Epidermal melanocyte (primary cell): ENCODE data around the gene LRP5.

ENCODE experiments used
- DNase-seq: peaks from one replicate; pipeline ENCODE4 v3.0.0; 2011; ENCODE audit warnings: low spot score; ENCODE audit not compliant: insufficient read length

LRP5 gene

GRCh38 chr11:68345776-68346461, 33.5 kb downstream of the LRP5 start:
- DNase-seq: no peak

DNA sequence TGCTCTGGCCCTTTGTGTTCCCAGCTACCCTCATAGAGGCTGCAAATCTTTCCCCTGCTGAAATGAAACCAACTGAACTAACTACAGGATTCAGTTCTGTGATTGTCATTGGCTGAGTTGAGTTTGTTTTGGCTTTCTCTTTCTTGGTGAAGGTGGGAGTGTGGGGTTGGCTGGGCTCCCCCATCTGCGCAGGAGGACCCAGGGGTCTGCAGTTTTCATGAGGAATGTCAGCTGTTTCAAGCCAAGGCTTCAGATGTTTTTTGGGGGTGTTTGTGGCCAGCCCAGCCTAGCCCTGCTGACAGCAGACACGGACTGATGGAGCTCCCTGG, 34.0 kb downstream of the LRP5 start:
- DNase-seq: no peak

GRCh38 chr11:68347345-68347744, 35.0 kb downstream of the LRP5 start:
- no peak for DNase-seq

DNA sequence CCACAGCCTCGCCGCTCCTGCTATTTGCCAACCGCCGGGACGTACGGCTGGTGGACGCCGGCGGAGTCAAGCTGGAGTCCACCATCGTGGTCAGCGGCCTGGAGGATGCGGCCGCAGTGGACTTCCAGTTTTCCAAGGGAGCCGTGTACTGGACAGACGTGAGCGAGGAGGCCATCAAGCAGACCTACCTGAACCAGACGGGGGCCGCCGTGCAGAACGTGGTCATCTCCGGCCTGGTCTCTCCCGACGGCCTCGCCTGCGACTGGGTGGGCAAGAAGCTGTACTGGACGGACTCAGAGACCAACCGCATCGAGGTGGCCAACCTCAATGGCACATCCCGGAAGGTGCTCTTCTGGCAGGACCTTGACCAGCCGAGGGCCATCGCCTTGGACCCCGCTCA, 35.5 kb downstream of the LRP5 start:
- DNase-seq: no peak

- DNase-seq: no peak
These were observed 37.3 kb downstream of the LRP5 start for GRCh38 chr11:68349461-68350249.

DNA sequence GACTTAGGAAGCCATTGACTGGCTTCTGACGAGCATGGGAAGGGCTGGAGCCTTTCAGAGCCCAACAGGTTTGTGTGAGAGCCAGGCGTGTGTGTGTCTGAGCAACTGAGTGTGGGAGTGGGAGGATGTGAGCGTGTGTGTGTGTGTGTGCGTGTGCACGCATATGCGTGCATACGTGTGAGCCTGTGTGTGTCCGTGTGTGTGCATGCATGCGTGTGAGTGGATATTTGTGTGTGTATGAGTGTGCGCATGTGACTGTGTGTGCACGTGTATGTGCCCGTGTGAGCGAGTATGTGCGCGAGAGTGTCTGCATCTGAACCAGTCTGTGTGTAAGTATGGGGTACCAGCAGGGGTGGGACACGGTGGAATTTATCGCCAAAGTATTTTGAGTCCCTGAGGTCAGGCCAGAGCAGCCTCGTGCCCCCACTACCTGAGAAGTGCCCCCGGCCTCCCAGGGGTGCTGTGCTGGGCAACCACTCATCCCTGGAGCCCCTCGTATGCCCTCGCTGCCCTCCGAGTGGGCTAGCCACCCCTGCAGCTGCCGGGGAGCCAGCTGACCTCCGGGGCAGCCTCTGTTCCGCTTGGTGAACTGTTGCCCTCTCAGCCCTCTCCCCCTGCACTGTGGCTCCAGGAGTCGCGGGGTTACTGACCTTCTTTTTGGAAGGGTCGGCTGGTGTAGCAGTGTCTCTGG, 38.5 kb downstream of the LRP5 start:
- DNase-seq: no peak

DNA sequence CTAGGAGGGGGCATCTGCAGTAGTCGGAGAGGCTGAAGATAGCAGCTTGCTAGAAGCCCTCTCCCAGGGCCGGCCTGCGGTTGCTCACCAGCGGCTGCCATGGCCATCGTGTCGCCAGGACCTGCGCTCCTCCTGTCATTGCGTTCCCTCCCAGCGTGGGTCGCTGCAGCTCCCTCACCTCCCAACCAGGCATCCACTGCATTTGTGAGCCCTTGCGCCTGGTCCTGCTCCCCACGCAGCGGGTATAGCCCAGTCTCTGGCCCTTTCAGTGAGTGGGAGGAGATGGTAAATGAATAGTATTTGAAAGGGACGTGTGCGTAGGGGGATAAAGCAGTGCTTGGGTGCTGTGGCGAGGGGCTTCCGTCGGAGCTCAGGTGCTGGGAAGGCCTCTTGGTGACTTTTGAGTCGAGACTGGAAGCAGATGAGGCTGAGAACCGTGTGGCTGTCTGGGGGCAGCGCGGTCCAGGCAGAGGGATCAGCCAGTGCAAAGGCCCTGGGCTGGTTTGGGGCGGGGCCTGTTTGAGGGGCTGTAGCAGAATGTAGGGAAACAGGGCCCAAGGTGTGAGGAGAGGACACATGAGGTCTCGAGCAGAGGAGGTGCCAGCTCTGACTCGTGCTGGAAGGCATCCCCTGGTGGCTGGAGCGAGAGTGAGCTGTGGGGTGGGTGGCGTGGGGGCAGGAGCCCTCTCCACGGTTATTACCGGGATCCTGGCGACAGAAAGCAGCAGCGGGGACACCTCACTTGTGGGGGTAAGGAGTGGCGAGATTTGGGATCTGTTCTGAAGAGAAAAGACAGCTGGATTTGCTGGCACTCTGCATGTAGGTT, 39.3 kb downstream of the LRP5 start:
- DNase-seq: no peak

DNA sequence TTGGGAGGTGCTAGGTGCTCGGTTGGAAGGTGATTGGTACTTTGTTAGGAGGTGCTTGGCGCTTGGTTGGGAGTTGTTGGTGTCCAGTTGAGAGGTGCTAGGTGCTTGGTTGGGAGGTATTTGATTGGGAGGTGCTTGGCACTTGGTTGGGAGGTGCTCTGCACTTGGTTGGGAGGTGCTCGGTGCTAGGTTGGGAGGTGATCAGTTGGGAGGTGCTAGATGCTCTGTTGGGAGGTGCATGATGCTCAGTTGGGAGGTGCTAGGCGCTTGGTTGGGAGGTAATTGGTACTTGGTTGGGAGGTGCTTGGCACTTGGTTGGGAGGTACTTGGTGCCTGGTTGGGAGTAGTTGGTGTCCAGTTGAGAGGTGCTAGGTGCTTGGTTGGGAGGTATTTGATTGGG, 40.2 kb downstream of the LRP5 start:
- DNase-seq: no peak

DNA sequence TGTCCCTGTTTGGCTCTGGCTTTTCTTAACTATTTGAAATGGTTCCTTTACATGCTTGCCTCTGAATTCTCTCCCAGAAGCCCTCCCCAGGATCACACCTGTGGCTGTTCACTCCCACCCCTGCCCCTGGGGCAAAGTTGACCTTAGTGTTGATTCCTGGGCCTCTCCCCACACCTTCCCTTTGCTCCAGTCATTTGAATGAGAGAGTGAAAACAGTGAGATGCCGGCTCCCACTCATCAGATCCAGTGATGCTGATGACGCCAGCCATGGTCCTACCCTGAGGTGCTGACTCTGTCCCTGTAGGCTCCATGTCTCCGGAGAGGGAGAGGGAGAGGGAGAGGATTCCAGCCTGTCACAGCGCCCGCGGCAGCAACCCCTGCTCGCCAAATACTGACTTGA, 40.7 kb downstream of the LRP5 start:
- DNase-seq: no peak

GRCh38 chr11:68353669-68354068, 41.3 kb downstream of the LRP5 start:
- DNase-seq: no peak

DNA sequence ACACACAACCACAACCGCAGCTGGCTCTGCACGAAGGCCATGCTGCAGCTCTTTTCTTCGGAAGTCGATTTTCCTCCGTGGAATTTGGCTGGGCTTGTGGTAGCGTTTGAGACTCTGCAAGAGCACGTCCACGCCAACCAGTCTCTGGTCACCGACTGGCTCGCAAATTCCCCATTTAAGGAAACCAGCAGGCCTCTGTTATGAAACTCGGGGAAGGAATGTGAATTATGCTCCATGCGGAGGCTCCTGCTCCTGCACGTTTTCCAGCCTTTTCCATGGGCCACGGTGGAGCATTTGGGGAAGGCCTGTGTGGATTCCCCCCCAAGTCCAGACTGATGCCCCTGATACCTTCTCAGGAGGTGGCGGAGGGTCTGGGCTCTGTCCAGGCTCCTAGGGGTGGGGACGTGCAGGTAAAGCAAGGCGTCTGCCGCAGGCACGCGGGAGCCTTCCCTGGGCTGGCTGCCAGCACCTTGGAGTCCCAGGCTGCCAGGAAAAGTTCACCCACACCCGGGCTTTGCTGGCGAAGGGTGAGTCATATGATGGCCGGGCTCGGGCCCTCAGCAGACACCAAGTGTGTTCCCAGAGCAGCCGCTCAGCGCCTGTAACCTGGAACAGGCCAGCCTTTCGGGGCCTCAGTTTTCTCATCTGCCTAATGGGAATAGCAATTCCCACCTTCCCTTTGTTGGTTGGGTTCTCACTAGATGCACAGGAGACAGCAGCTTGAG, 41.9 kb downstream of the LRP5 start:
- DNase-seq: peak; percentile 74

DNA sequence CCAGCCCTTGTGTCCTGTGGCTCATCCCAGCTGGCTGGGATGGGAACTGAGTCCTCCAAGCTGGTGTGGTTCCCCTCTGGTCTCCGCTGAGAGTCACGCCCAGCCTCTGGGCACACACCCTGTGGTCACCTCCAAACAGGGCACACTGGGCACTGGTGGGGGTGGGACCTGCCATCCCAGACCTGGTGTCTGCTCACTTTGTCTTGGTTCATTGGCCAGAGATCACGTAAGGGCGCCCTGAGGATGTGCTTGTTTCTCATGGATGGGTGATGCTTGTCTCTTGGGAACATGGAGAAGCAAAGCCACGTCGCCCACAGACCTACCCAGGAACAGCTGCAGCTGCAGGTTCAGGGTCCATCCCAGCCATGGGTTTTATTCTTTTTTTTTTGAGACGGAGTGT, 43.1 kb downstream of the LRP5 start:
- DNase-seq: no peak

- DNase-seq: no peak
These were observed 45.2 kb downstream of the LRP5 start for GRCh38 chr11:68357568-68357967.

DNA sequence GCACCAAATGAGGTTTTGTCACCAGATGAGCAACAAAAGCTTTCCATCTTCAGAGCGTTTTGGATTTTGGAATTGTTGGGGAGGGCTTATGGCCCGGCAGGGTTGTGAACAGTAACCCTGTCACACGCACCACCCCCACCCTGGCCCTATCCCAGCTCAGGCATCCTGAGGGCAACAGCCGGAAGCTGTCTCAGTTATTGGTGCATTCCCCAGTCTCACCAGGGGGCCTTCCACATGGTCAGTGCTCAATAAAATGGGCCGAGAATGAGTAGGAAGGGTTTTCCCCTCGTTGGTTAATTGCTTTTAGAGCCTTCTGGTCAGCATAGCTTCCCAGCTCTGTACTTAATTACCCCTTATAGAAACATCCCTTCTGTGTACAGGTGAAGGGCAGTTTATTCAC, 46.0 kb downstream of the LRP5 start:
- DNase-seq: no peak

GRCh38 chr11:68361702-68362101, 49.3 kb downstream of the LRP5 start:
- no peak for DNase-seq

DNA sequence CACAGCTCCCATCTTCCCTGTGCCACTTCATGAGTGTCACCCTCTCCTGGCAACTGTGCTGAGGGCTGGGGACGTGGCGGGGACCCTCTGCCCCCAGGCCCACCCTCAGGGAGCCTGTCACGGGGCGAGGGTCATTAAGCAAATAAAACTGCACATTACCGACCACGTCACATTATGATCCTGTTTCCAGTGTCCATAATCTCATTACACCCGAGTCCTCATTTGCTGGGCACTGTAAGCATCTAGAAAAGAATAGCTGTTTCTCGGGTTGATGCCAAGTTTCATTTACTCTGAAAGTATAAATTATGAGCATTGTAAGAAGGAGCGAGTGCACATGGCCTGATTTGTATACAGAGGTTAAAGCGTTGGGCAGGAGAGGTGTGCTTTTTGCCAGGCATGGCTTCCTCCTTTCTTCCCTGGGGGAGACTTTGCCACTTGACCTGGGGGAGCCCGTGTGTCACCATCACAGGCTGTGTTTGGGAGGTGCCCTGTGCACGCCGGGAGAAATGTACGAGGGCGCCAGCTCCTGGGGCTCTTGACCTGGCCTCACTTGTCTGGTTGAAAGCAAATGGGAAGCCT, 50.5 kb downstream of the LRP5 start:
- DNase-seq: no peak

DNA sequence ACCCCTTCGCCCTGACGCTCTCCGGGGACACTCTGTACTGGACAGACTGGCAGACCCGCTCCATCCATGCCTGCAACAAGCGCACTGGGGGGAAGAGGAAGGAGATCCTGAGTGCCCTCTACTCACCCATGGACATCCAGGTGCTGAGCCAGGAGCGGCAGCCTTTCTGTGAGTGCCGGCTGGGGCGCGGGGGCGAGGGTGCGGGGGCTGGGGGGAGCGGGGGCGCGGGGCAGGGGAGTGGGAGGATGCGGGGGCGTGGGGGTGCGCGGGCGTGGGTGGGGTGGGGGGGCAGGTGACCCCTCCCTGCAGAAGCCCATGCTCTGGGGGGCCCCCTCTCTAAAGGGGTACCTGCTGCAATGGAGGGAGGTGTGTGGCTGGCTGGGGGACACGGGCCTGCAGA, 51.4 kb downstream of the LRP5 start:
- no peak for DNase-seq

DNA sequence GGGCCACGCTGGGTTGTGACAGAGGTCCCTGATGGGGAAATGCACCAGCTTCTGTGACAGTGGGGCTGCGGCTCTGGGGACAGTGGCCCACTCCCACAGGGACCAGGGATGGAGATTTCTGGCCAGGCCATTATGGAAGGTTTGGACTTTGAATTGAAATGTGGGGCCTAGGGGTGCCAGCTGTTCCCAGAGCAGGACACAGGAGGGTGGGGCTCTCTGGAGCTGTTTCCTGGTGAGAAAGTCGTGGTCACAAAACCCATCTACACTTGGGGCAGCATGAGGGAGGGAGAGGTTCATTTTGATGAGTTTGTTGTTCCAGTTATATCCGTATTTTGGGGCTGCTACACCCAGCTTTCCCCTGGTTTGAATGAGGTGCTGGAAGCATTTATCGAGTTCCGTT, 52.2 kb downstream of the LRP5 start:
- DNase-seq: no peak

GRCh38 chr11:68365943-68366435, 53.6 kb downstream of the LRP5 start:
- no peak for DNase-seq

- no peak for DNase-seq
These were observed 54.9 kb downstream of the LRP5 start for GRCh38 chr11:68367252-68367651.

- no peak for DNase-seq
These were observed 57.4 kb downstream of the LRP5 start for GRCh38 chr11:68369756-68370155.
